HL-60 (cell line): Measurements from ENCODE around the gene RTN4RL2.

Experiments used
- DNase-seq, 2 experiments: peaks; one replicate each; pipeline ENCODE4 v3.0.0-alpha.2; 2010 to 2020; ENCODE audit warnings: low read depth in 1 of 2, low spot score in 1 of 2
- H3K27ac ChIP-seq: fragments of 250-450 bp; sonication (Bioruptor Pico); replicated peaks from 2 replicates; pipeline ENCODE4 v1.5.1; 2020; ENCODE audit warnings: mild to moderate bottlenecking, moderate library complexity
- H3K27me3 ChIP-seq: fragments of 250-450 bp; sonication (Bioruptor Pico); 2 replicates; pipeline ENCODE4 v1.5.1; 2021; ENCODE audit warnings: mild to moderate bottlenecking, moderate library complexity; ENCODE audit not compliant: insufficient read depth, poor library complexity, severe bottlenecking
- H3K4me3 ChIP-seq: replicated peaks from 2 replicates; pipeline ENCODE4 v1.5.1; 2011; ENCODE audit warnings: mild to moderate bottlenecking, control low read depth, low read length; ENCODE audit not compliant: insufficient read depth
- GABPA ChIP-seq: IDR thresholded peaks from 2 replicates; pipeline ENCODE4 v1.6.1; 2012; ENCODE audit warnings: low read depth
- POLR2AphosphoS5 ChIP-seq: IDR thresholded peaks from 2 replicates; pipeline ENCODE4 v1.6.1; 2012; ENCODE audit warnings: low read depth
- SPI1 ChIP-seq: IDR thresholded peaks from 2 replicates; pipeline ENCODE4 v1.6.1; 2012; ENCODE audit warnings: low read depth, mild to moderate bottlenecking, borderline replicate concordance
- TF ChIP-seq, protein P1 (sequence below): IDR thresholded peaks from one replicate; pipeline ENCODE4 v1.5.1; 2011; ENCODE audit warnings: low read length, control low read depth, inconsistent platforms; ENCODE audit not compliant: insufficient read depth
- TF ChIP-seq, protein P2 (sequence below): IDR thresholded peaks from 2 replicates; pipeline ENCODE4 v1.6.1; 2012; ENCODE audit warnings: low read depth; ENCODE audit not compliant: insufficient replicate concordance

The RTN4RL2 gene

DNA sequence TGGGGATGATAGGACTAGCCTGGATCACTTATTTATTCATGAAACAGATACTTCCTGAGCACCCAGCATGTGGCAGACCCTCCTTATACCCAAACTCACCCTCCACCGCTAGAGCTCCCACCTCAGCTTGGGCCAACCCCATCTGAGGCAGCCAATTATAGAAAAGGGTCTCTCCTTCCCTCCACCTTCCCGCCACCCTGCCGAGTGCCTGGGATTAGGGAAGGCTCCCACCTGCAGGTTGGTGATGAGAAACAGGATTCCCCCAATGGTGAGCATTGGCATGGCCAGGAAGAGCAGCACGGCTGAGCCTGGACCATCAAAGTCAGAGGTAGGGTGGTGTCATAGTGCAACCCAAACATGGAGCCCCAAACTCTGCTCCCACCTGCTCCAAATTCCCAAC is 39.3 kb upstream of the RTN4RL2 start:
- Histone ChIP-seq H3K27me3 (no peaks in the 10 kb centered on the region), H3K4me3 (no peak overlapping the region), H3K27ac (no peak overlapping the region)
- DNase-seq: peak in 1 of 2 experiments; percentile 39
- no peak for TF ChIP-seq SPI1
- TF ChIP-seq, protein P1, sequence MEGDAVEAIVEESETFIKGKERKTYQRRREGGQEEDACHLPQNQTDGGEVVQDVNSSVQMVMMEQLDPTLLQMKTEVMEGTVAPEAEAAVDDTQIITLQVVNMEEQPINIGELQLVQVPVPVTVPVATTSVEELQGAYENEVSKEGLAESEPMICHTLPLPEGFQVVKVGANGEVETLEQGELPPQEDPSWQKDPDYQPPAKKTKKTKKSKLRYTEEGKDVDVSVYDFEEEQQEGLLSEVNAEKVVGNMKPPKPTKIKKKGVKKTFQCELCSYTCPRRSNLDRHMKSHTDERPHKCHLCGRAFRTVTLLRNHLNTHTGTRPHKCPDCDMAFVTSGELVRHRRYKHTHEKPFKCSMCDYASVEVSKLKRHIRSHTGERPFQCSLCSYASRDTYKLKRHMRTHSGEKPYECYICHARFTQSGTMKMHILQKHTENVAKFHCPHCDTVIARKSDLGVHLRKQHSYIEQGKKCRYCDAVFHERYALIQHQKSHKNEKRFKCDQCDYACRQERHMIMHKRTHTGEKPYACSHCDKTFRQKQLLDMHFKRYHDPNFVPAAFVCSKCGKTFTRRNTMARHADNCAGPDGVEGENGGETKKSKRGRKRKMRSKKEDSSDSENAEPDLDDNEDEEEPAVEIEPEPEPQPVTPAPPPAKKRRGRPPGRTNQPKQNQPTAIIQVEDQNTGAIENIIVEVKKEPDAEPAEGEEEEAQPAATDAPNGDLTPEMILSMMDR: no peak
- peak; percentile 49; the same call in 1 of the 2 replicates for TF ChIP-seq POLR2AphosphoS5

DNA sequence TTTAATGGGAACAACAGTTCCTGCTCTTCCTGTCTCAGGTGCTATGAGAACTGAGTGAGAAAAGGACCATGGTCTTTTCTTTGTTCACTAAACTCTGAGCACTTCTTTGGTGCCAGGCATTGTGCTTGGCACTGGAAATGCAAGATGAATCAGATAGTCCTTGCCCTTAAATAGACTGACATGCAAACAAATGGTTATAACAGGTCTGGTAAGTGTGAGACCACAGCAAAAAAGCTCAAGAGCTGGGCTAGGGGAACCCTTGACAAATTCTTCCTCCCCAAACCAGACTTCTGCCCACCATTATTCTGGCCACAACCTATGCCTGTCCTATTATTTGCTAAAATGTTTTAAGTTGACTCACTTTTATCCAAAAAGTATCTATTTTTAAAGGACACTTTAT is 38.5 kb upstream of the RTN4RL2 start:
- DNase-seq: no peak
- no peak overlapping the region for H3K4me3 ChIP-seq
- TF ChIP-seq GABPA: no peak
- no peak for TF ChIP-seq SPI1
- TF ChIP-seq, protein P2, sequence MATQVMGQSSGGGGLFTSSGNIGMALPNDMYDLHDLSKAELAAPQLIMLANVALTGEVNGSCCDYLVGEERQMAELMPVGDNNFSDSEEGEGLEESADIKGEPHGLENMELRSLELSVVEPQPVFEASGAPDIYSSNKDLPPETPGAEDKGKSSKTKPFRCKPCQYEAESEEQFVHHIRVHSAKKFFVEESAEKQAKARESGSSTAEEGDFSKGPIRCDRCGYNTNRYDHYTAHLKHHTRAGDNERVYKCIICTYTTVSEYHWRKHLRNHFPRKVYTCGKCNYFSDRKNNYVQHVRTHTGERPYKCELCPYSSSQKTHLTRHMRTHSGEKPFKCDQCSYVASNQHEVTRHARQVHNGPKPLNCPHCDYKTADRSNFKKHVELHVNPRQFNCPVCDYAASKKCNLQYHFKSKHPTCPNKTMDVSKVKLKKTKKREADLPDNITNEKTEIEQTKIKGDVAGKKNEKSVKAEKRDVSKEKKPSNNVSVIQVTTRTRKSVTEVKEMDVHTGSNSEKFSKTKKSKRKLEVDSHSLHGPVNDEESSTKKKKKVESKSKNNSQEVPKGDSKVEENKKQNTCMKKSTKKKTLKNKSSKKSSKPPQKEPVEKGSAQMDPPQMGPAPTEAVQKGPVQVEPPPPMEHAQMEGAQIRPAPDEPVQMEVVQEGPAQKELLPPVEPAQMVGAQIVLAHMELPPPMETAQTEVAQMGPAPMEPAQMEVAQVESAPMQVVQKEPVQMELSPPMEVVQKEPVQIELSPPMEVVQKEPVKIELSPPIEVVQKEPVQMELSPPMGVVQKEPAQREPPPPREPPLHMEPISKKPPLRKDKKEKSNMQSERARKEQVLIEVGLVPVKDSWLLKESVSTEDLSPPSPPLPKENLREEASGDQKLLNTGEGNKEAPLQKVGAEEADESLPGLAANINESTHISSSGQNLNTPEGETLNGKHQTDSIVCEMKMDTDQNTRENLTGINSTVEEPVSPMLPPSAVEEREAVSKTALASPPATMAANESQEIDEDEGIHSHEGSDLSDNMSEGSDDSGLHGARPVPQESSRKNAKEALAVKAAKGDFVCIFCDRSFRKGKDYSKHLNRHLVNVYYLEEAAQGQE: no peak
- TF ChIP-seq POLR2AphosphoS5: no peak
- TF ChIP-seq, protein P1: no peak
- no peaks in the 10 kb centered on the region for H3K27me3 ChIP-seq
- H3K27ac ChIP-seq: peak overlapping the region; percentile 96

DNA sequence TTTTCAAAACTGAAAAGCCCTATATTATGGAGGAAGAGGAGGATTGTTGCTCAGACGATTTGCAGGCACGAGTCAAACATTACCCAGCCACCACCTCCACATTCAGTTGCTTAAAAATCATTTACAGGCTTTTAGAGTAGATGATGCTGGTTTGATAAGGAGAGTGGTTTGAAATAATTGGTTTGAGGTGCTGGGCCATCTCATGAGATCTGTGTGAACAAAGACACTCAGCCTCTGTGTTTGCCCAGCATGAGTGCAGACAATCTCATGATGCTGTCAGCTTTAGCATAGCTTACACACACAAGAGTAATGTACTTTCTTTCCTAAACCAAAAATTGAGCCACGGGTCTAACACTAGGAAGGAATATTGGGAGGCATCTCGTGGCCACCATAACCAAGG is 37.7 kb upstream of the RTN4RL2 start:
- Histone ChIP-seq H3K27ac (peak overlapping the region; percentile 96), H3K4me3 (no peak overlapping the region), H3K27me3 (no peaks in the 10 kb centered on the region)
- TF ChIP-seq, protein P1: no peak
- TF ChIP-seq POLR2AphosphoS5: no peak; the same call in 1 of the 2 replicates
- TF ChIP-seq, protein P2: no peak
- TF ChIP-seq GABPA: no peak
- no peak for TF ChIP-seq SPI1
- no peak for DNase-seq

DNA sequence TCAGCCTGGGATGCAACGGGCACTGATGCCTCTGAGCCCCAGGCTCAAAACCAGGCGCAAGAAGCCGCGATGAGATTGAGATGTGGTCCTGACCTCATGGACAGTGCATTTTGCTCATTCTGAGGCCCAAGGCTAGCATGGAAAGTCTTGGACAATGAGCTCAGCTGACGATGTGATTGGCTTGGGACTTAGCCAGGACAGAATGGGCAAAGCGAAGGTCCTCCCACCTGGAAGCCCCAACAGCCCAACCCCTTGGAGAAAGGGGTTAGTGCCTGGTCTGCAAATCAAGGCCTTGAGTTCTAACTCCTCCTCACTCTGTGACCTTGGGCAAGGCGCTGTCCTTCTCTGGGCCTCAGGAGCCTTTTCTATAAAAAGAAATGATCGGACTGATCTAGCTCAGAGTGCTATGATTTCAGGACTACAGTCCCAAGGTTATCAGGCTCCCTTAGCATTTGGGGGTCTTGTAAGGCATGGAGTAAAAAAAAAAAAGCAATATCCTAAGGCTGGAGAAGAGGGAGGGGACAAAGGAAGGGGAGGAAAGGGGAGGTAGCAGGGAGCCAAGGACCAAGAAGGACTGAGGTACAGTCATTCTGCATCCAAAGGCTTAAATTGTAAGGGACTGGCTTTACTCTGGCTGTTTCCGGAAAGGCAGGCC is 36.1 kb upstream of the RTN4RL2 start:
- H3K27ac ChIP-seq: peak overlapping the region; percentile 96
- peak overlapping the region; percentile 51 for H3K4me3 ChIP-seq

More for the DNA sequence above, 36.1 kb upstream of the RTN4RL2 start:
- no peak for TF ChIP-seq SPI1
- TF ChIP-seq, protein P2: no peak
- TF ChIP-seq, protein P1: no peak
- no peak for TF ChIP-seq POLR2AphosphoS5
- TF ChIP-seq GABPA: no peak
- no peaks in the 10 kb centered on the region for H3K27me3 ChIP-seq
- no peak for DNase-seq
